CD4-positive, alpha-beta T cell treated with Interferon alpha-2 for 1 hour (primary cell): ENCODE data around the gene ALOX5.
A peak's percentile ranks its signal among the peaks of the same experiment; 100 is the strongest.

ENCODE experiments used
- DNase-seq, 2 donors: peaks; one replicate each; pipeline ENCODE4 v3.0.0-alpha.2; 2020 to 2022

Gene ALOX5

GRCh38 chr10:45444022-45444421 is 70.0 kb downstream of the ALOX5 start:
- DNase-seq, result no peak

DNA sequence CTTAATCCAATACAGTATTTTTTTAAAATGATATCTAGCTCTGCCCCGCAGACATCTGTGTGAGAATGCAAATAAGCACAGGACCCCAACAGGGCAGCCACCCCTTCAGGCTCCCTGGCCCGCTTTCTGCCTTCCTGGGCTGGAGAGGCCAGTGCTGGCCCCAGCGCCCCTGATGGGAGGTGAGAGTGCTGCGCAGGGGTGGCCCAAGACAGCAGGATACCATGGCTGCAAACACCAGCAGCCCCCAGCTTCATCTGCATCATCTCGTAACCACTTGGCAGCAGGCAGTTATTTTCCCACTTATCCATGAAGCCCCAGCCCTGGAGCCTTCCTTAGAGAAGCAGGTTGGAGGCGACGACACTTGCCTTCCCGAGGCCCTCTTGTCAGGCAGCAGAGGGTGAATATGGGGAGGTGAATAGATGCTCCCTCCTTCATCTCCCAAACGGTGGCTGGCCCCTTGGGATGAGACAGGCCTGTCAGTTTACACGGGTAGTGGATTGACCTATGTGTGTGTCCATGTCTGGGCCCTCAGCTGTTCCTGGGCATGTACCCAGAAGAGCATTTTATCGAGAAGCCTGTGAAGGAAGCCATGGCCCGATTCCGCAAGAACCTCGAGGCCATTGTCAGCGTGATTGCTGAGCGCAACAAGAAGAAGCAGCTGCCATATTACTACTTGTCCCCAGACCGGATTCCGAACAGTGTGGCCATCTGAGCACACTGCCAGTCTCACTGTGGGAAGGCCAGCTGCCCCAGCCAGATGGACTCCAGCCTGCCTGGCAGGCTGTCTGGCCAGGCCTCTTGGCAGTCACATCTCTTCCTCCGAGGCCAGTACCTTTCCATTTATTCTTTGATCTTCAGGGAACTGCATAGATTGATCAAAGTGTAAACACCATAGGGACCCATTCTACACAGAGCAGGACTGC is 71.2 kb downstream of the ALOX5 start:
- DNase-seq, result no peak

- DNase-seq, result no peak
Measured at GRCh38 chr10:45446858-45447257, 72.8 kb downstream of the ALOX5 start.

DNA sequence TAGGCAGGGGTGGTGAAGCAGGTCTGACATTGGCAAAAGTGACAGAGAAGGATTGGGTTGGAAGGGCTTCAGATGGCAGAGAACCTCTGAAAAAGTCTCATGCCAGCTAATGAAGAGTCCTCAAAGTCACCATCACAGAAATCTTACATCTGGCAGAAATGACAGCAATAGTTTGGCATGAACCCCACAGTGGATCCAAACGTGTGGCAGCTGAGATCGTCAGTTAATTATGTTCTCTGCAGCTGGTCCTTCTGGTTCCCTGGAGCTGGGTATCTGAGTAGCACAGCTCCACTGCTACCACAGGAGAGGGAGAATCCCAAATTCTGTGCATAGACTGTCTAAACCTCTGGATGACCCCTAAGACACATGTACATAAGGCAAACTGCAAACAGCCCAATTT is 73.4 kb downstream of the ALOX5 start:
- no peak for DNase-seq

DNA sequence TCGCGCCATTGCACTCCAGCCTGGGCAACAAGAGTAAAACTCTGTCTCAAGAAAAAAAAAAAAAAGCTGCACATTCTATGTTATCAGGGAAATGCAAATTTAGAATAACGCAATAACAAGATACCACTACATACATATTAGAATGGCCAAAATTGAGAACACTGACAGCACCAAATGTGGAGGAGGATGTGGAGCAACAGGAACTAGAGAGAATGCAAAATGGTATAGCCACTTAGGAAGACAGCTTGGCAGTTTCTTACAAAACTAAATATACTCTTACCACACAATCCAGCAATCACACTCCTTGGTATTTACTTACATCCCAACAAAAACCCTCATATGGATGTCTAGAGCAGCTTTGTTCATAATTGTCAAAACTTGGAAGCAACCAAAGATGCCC is 76.8 kb downstream of the ALOX5 start:
- DNase-seq, result no peak

DNA sequence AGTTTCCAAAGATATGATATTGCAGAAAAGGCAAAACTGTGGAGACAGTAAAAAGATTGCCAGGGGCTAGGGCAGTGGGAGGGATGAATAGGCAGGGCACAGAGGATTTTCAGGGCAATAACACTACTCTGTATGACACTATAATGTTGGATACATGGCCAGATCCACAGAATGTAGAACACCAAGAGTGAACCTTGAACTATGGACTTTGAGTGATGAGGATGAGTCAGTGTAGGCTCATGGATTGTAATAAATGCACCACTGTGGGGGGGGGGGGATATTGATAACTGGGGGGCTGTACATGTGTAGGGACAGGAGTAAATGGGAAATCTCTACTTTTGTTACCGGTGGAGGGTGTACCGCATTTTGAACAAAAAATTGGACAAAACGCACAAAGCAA is 77.4 kb downstream of the ALOX5 start:
- DNase-seq, result no peak

DNA sequence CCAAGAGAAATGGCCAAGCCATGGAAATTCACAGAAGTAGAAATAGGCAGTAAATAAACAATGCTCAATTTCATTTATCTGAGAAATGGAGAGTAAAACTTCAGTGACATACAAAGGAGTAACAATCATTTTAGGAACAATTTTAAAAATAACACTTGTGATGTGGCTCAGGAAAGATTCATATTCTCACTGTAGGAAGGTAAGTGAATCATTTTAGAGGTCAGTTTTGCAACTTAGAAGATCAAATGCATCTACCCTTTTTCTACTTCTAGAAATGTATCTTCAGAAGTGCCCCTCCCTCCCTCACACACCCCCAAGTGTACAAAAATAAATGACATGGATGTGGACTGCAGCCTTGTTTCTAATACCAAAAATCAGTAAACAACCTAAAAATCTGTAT is 78.3 kb downstream of the ALOX5 start:
- no peak for DNase-seq

DNA sequence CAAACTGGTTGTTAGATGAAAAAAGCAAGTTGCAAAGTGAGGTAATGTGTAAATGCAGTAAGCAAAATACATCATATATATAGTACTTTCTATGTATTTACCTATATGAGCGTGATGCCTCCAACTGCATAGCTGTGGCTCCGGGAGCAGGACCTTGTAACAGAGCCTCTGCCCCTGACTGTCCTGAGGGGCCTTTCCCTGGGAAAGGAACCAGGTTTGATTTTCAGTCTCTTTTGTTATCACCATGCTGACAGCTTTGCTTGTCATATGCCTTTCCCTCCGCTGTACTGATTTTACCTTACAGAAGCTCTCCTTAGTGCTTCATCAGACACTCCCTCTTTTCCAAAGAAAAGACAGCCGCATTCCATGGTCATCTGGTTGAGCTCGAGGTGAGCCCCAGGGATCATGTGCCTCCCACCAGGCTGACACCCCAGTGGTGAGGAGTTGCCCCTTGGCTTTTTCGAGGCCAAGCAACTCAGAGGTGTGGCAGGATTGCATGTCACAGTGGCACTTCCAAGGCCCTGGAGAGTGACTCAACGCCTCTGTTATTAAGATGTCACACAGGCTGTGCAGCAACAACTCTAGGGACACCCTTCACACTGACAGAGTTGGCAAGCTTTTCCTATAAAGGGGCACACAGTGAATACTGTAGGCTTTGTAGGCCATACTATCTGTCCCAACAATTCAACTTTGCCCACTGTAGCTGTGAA is 78.9 kb downstream of the ALOX5 start:
- DNase-seq, result no peak

- DNase-seq, result no peak
Measured at GRCh38 chr10:45453639-45454255, 79.7 kb downstream of the ALOX5 start.

GRCh38 chr10:45454262-45454661 is 80.2 kb downstream of the ALOX5 start:
- no peak for DNase-seq

DNA sequence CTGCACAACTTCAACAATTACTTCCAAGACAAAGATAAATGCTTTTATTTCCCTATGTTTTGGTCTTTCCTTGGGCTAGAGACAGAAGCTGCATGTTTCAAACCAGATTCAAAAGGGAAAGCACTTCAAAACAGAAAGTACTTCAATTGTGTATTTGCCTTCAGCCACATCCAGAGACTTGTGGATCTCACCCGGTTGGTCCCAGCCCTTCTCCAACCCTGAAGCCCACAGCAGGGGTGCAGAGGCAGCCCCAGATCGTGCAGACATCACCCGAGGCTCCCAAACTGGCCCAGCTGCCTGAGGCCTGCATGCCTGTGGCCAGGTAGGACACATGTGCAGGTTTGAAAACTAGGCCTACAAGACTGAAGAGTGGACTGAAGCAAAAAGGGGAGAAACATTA is 80.8 kb downstream of the ALOX5 start:
- DNase-seq, result no peak

DNA sequence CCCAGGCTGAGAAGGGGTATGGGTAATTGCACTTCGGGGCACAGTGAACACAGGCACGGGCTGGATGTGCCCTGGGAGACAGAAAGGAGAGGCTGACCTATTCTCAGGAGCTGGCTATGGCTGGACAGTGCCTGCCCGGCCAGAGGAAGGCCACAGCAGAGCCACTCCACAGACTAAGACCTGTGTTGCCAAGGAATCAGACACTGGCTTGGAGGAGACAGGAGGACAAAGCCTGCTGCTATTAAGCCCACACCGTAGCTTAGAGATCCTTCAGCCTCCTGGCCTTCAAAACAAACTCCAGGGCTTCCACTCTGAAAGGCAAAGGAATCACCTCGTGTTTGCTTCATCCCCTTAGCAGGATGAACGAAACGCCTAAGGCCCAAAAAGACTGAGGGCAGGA is 82.2 kb downstream of the ALOX5 start:
- no peak for DNase-seq

- no peak for DNase-seq
Measured at GRCh38 chr10:45456822-45457221, 82.8 kb downstream of the ALOX5 start.

GRCh38 chr10:45457487-45457886 is 83.5 kb downstream of the ALOX5 start:
- DNase-seq, result no peak

- no peak for DNase-seq
Measured at GRCh38 chr10:45460235-45460878, 86.3 kb downstream of the ALOX5 start.

DNA sequence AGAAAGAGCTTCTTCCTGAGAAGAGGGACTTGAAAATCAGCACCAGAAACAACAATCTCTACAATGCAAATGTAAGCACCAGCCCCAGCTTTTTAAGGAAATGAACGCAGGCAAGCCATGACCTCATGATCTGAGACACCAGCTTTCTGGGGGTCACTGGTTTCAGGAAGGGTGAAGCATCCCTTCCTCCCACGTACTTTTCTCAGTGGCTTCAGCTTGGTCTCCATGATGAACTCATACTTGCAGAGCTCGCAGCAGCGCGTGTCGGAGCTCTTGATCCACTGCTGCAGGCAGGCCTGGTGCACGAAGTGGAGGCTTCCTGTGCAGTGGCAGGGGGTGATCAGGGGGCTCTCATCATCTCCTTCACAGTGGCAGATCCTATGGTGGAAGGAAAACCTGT is 87.0 kb downstream of the ALOX5 start:
- DNase-seq, result peak in 1 of 2 donors; percentile 27

- DNase-seq, result no peak
Measured at GRCh38 chr10:45463244-45464116, 89.5 kb downstream of the ALOX5 start.

- DNase-seq, result peak; percentile 74 to 77
Measured at GRCh38 chr10:45464958-45465567, 91.0 kb downstream of the ALOX5 start.

- no peak for DNase-seq
Measured at GRCh38 chr10:45466784-45467183, 92.8 kb downstream of the ALOX5 start.

- no peak for DNase-seq
Measured at GRCh38 chr10:45468079-45468478, 94.1 kb downstream of the ALOX5 start.

DNA sequence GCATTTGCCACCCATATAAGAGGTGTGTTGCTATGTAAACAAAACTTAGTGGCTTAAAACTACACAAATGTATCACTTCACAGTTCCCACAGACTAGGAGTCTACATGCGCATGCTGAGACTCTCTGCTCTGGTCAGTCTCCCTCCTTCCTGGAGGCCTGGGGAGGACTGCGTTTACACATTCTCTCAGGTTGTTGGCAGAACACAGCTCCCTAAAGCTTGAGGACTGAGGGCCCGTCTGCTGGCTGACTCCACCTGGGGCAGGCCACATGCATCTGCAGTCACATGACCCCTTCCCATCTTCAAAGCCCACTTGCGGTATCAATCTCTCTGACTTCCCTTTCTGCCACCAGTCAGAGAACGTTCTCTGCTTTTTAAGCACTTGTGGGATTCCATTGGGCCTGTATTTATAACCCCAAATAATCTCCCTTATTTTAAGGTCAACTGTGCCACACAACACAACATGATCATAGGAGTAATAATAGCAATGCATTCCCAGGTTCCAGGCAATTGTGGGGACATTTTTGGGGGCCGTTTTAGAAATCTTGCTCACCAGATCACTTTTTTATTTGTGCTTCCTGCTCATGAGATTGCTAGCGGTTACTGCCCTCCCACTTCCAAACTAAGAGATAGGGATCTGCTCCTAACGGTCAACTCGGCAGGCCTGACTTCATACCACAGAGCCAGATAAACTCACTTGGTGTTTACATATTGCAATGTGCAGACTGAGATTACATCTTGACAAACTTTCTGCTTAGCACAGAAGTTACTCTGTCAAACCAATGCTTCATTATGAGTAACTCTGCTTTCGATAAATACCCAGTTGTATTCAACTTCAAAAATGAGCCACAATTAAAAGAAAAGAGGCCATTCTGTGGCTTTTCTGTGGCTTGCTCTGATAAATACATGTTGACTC is 96.3 kb downstream of the ALOX5 start:
- DNase-seq, result peak; percentile 51 to 57
